HepG2 (cell line): ENCODE data around the gene N4BP2. TPM values are rescaled to one million over a fixed set of nuclear protein-coding genes. Genes with fewer than 3 reads are reported as not detected.

Experiments used
- ADNP ChIP-seq: sonication (generic); formaldehyde crosslinking; IDR thresholded peaks from 2 replicates; pipeline ENCODE4 v1.4.0; 2020; ENCODE audit warnings: missing genetic modification reagents
- DZIP1 ChIP-seq: sonication (generic); formaldehyde crosslinking; IDR thresholded peaks from 2 replicates; pipeline ENCODE4 v1.5.0; 2020; ENCODE audit warnings: mild to moderate bottlenecking, missing genetic modification reagents
- GMEB2 ChIP-seq: IDR thresholded peaks from 2 replicates; pipeline ENCODE4 v1.6.1; 2016; ENCODE audit warnings: missing biosample characterization, missing genetic modification reagents, low read depth
- KDM3A ChIP-seq: IDR thresholded peaks from 2 replicates; pipeline ENCODE4 v1.6.1; 2018; ENCODE audit warnings: low read depth, missing compliant biosample characterization
- MEIS1 ChIP-seq: sonication (generic); formaldehyde crosslinking; IDR thresholded peaks from 2 replicates; pipeline ENCODE4 v1.9.0; 2021; ENCODE audit warnings: mild to moderate bottlenecking, missing genetic modification reagents, moderate library complexity, borderline replicate concordance
- MYPOP ChIP-seq: sonication (generic); formaldehyde crosslinking; IDR thresholded peaks from 2 replicates; pipeline ENCODE4 v1.8.1; 2023; ENCODE audit warnings: mild to moderate bottlenecking, moderate library complexity, missing genetic modification reagents
- NFIB ChIP-seq: sonication (generic); formaldehyde crosslinking; IDR thresholded peaks from 2 replicates; pipeline ENCODE4 v1.9.0; 2021; ENCODE audit warnings: missing genetic modification reagents, mild to moderate bottlenecking, borderline replicate concordance
- NR2F6 ChIP-seq, 2 experiments: IDR thresholded peaks; 2 replicates each; pipeline ENCODE4 v1.6.1; 2016; ENCODE audit warnings: antibody characterized with exemption in 1 of 2, mild to moderate bottlenecking in 1 of 2
- POLR2G ChIP-seq: fragments of 200-400 bp; formaldehyde crosslinking; IDR thresholded peaks from 2 replicates; pipeline ENCODE4 v1.6.1; 2018; ENCODE audit warnings: mild to moderate bottlenecking, low read depth, low read length, moderate library complexity
- RARA ChIP-seq: IDR thresholded peaks from 2 replicates; pipeline ENCODE4 v1.6.1; 2016; ENCODE audit warnings: missing genetic modification reagents, missing compliant biosample characterization
- ZBTB10 ChIP-seq: sonication (generic); formaldehyde crosslinking; IDR thresholded peaks from 2 replicates; pipeline ENCODE4 v1.4.0; 2020; ENCODE audit warnings: missing genetic modification reagents, borderline replicate concordance
- ZC3H13 ChIP-seq: sonication (generic); formaldehyde crosslinking; IDR thresholded peaks from 2 replicates; pipeline ENCODE4 v1.8.1; 2023; ENCODE audit warnings: mild to moderate bottlenecking, missing genetic modification reagents, moderate library complexity
- ZNF562 ChIP-seq: sonication (generic); formaldehyde crosslinking; IDR thresholded peaks from 2 replicates; pipeline ENCODE4 v1.8.0; 2022; ENCODE audit warnings: missing genetic modification reagents, borderline replicate concordance
- ZNF83 ChIP-seq: sonication (generic); formaldehyde crosslinking; IDR thresholded peaks from 2 replicates; pipeline ENCODE4 v1.4.0; 2020; ENCODE audit warnings: missing genetic modification reagents, mild to moderate bottlenecking, borderline replicate concordance
- polyA plus RNA-seq, 8 experiments: library from polyadenylated mRNA; depleted of rRNA in 3 of 8; stranded (reverse) in 7 of 8; unstranded in 1 of 8; fragments of >200 nt; fragmentation: Illumina TruSeq in 4 of 8; extraction: Trizol in 4 of 8; gene quantifications; 2 replicates each; pipeline versions ENCODE4 v1.2.1 to v1.2.3, GENCODE V29; 2011 to 2016; ENCODE audit warnings: low read depth in 4 of 8, missing spikeins in 1 of 8, mixed read lengths in 1 of 8; ENCODE audit not compliant: insufficient read depth in 1 of 8
- total RNA-seq, 5 experiments: library from RNA; depleted of rRNA; stranded (reverse); fragments of >200 nt; fragmentation: Illumina TruSeq; extraction: Trizol; gene quantifications; 2 replicates each; pipeline ENCODE4 v1.2.3, GENCODE V29; 2016; ENCODE audit warnings: low read depth in 1 of 5
- TF ChIP-seq, protein P1 (sequence below): IDR thresholded peaks from 2 replicates; pipeline ENCODE4 v1.6.1; 2012; ENCODE audit warnings: low read length, improper control_type of control experiment

The N4BP2 gene
- total and polyA plus RNA-seq, 2 of the 13 experiments (the other 11 are each of a cell fraction or from before 2014, with no cell fraction given) = 5.6 to 12.9 TPM

- TF ChIP-seq ZBTB10 (CRISPR knock-in tag) (peak; percentile 22; the same call in 1 of the 2 replicates), MYPOP (CRISPR knock-in tag) (peak; percentile 93), KDM3A (CRISPR knock-in tag) (peak; percentile 42), RARA (CRISPR knock-in tag) (peak; percentile 18; the same call in 1 of the 2 replicates), POLR2G (peak; percentile 64), ADNP (no peak), MEIS1 (CRISPR knock-in tag) (0 out of 2 replicates have a peak, but pooled peaks have one; percentile 21), ZC3H13 (peak; percentile 87; the same call in 1 of the 2 replicates), GMEB2 (CRISPR knock-in tag) (0 out of 2 replicates have a peak, but pooled peaks have one; percentile 9), DZIP1 (CRISPR knock-in tag) (peak; percentile 91; the same call in 1 of the 2 replicates), NFIB (CRISPR knock-in tag) (no peak), ZNF83 (no peak; the same call in 1 of the 2 replicates), NR2F6 (IDR thresholded peaks at IDR 0.05) (peak; percentile 78), NR2F6 (CRISPR knock-in tag; IDR thresholded peaks at IDR 0.05) (0 out of 2 replicates have a peak, but pooled peaks have one; percentile 25), ZNF562 (peak; percentile 56; the same call in 1 of the 2 replicates)
- TF ChIP-seq, protein P1, sequence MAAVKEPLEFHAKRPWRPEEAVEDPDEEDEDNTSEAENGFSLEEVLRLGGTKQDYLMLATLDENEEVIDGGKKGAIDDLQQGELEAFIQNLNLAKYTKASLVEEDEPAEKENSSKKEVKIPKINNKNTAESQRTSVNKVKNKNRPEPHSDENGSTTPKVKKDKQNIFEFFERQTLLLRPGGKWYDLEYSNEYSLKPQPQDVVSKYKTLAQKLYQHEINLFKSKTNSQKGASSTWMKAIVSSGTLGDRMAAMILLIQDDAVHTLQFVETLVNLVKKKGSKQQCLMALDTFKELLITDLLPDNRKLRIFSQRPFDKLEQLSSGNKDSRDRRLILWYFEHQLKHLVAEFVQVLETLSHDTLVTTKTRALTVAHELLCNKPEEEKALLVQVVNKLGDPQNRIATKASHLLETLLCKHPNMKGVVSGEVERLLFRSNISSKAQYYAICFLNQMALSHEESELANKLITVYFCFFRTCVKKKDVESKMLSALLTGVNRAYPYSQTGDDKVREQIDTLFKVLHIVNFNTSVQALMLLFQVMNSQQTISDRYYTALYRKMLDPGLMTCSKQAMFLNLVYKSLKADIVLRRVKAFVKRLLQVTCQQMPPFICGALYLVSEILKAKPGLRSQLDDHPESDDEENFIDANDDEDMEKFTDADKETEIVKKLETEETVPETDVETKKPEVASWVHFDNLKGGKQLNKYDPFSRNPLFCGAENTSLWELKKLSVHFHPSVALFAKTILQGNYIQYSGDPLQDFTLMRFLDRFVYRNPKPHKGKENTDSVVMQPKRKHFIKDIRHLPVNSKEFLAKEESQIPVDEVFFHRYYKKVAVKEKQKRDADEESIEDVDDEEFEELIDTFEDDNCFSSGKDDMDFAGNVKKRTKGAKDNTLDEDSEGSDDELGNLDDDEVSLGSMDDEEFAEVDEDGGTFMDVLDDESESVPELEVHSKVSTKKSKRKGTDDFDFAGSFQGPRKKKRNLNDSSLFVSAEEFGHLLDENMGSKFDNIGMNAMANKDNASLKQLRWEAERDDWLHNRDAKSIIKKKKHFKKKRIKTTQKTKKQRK = no peak
Measured at GRCh38 chr4:40056716-40057585, at the start of gene N4BP2 (continued).
